Measurements from ENCODE around the gene UPB1. TPM values are rescaled to one million over a fixed set of nuclear protein-coding genes. Genes with fewer than 3 reads are reported as not detected.

Gene UPB1
- 0.09 and 0.11 TPM in 2 replicates for total RNA-seq

- DNase-seq (ENCODE audit: low spot score) = no peak
- H3K27ac Mint-ChIP-seq = no peak within 1 kb of the TSS
- intact Hi-C loops (cut with micrococcal nuclease) = no loop called here
- H3K4me1 Mint-ChIP-seq (ENCODE audit: low read depth) = peaks cover 4% of the 10 kb centered on the region
- no peaks in the 10 kb centered on the region for H3K36me3 Mint-ChIP-seq (ENCODE audit: low read depth)
- H3K4me3 Mint-ChIP-seq (ENCODE audit: low read depth) = no peak within 1 kb of the TSS
- H3K9me3 Mint-ChIP-seq = no peaks in the 10 kb centered on the region
- H3K27me3 Mint-ChIP-seq (ENCODE audit: low read depth) = peaks cover 59% of the 10 kb centered on the region
These were observed at the start of gene UPB1 for GRCh38 chr22:24494528-24495364. Gene UPB1, plus strand, starts transcription at chr22:24495332. Its CDS starts 72 bp downstream, at chr22:24495404.

GRCh38 chr22:24445481-24446259 is 49.5 kb upstream of the UPB1 start:
- H3K9me3 Mint-ChIP-seq = no peaks in the 10 kb centered on the region
- intact Hi-C loops (cut with micrococcal nuclease) = loop anchor here (5.0 kb wide), 1 partner anchor 42 kb away; no protein-coding TSS in a partner anchor
- H3K27me3 Mint-ChIP-seq (ENCODE audit: low read depth) = no peaks in the 10 kb centered on the region
- no peak overlapping the region for H3K4me3 Mint-ChIP-seq (ENCODE audit: low read depth)
- H3K27ac Mint-ChIP-seq = peak overlapping the region; percentile 30
- H3K4me1 Mint-ChIP-seq (ENCODE audit: low read depth) = peaks cover 38% of the 10 kb centered on the region
- peaks cover 36% of the 10 kb centered on the region for H3K36me3 Mint-ChIP-seq (ENCODE audit: low read depth)
- no peak for DNase-seq (ENCODE audit: low spot score)

- peaks cover 35% of the 10 kb centered on the region for H3K4me1 Mint-ChIP-seq (ENCODE audit: low read depth)
These were observed 48.9 kb upstream of the UPB1 start for GRCh38 chr22:24446260-24446611.

GRCh38 chr22:24450610-24451009 is 44.5 kb upstream of the UPB1 start:
- no peaks in the 10 kb centered on the region for H3K9me3 Mint-ChIP-seq
- DNase-seq (ENCODE audit: low spot score) = no peak
- no peak overlapping the region for H3K4me3 Mint-ChIP-seq (ENCODE audit: low read depth)
- no peaks in the 10 kb centered on the region for H3K36me3 Mint-ChIP-seq (ENCODE audit: low read depth)
- H3K27me3 Mint-ChIP-seq (ENCODE audit: low read depth) = no peaks in the 10 kb centered on the region
- peaks cover 16% of the 10 kb centered on the region for H3K4me1 Mint-ChIP-seq (ENCODE audit: low read depth)
- H3K27ac Mint-ChIP-seq = no peak overlapping the region
- intact Hi-C loops (cut with micrococcal nuclease) = no loop called here

More at GRCh38 chr22:24446260-24446611, 48.9 kb upstream of the UPB1 start:
- intact Hi-C loops (cut with micrococcal nuclease) = loop anchor here (5.0 kb wide), 1 partner anchor 41 kb away; no protein-coding TSS in a partner anchor
- no peak for DNase-seq (ENCODE audit: low spot score)
- H3K27me3 Mint-ChIP-seq (ENCODE audit: low read depth) = no peaks in the 10 kb centered on the region
- H3K9me3 Mint-ChIP-seq = no peaks in the 10 kb centered on the region
- H3K4me3 Mint-ChIP-seq (ENCODE audit: low read depth) = no peak overlapping the region
- H3K36me3 Mint-ChIP-seq (ENCODE audit: low read depth) = peaks cover 31% of the 10 kb centered on the region
- H3K27ac Mint-ChIP-seq = peak overlapping the region; percentile 26

- Mint-ChIP-seq H3K36me3 (ENCODE audit: low read depth) (no peaks in the 10 kb centered on the region), H3K4me3 (ENCODE audit: low read depth) (no peak overlapping the region), H3K9me3 (no peaks in the 10 kb centered on the region), H3K27ac (no peak overlapping the region), H3K27me3 (ENCODE audit: low read depth) (no peaks in the 10 kb centered on the region), H3K4me1 (ENCODE audit: low read depth) (peaks cover 11% of the 10 kb centered on the region)
- no peak for DNase-seq (ENCODE audit: low spot score)
- intact Hi-C loops (cut with micrococcal nuclease) = no loop called here
These were observed 44.0 kb upstream of the UPB1 start for GRCh38 chr22:24451162-24451561.

GRCh38 chr22:24453853-24454252 is 41.3 kb upstream of the UPB1 start:
- no peaks in the 10 kb centered on the region for H3K27me3 Mint-ChIP-seq (ENCODE audit: low read depth)
- intact Hi-C loops (cut with micrococcal nuclease) = no loop called here

GRCh38 chr22:24455039-24455438 is 40.1 kb upstream of the UPB1 start:
- intact Hi-C loops (cut with micrococcal nuclease) = no loop called here
- Mint-ChIP-seq H3K36me3 (ENCODE audit: low read depth) (no peaks in the 10 kb centered on the region), H3K4me3 (ENCODE audit: low read depth) (no peak overlapping the region), H3K27ac (no peak overlapping the region), H3K9me3 (no peaks in the 10 kb centered on the region), H3K4me1 (ENCODE audit: low read depth) (peaks cover 15% of the 10 kb centered on the region), H3K27me3 (ENCODE audit: low read depth) (no peaks in the 10 kb centered on the region)
- no peak for DNase-seq (ENCODE audit: low spot score)

More at GRCh38 chr22:24453853-24454252, 41.3 kb upstream of the UPB1 start:
- Mint-ChIP-seq H3K36me3 (ENCODE audit: low read depth) (no peaks in the 10 kb centered on the region), H3K9me3 (no peaks in the 10 kb centered on the region), H3K27ac (no peak overlapping the region), H3K4me3 (ENCODE audit: low read depth) (no peak overlapping the region), H3K4me1 (ENCODE audit: low read depth) (peaks cover 6% of the 10 kb centered on the region)
- no peak for DNase-seq (ENCODE audit: low spot score)

- intact Hi-C loops (cut with micrococcal nuclease) = no loop called here
- no peaks in the 10 kb centered on the region for H3K36me3 Mint-ChIP-seq (ENCODE audit: low read depth)
These were observed 39.2 kb upstream of the UPB1 start for GRCh38 chr22:24455751-24456426.

GRCh38 chr22:24457894-24458420 is 37.2 kb upstream of the UPB1 start:
- peaks cover 19% of the 10 kb centered on the region for H3K4me1 Mint-ChIP-seq (ENCODE audit: low read depth)
- H3K4me3 Mint-ChIP-seq (ENCODE audit: low read depth) = no peak overlapping the region
- no peak for DNase-seq (ENCODE audit: low spot score)
- H3K27me3 Mint-ChIP-seq (ENCODE audit: low read depth) = no peaks in the 10 kb centered on the region
- intact Hi-C loops (cut with micrococcal nuclease) = no loop called here
- H3K9me3 Mint-ChIP-seq = no peaks in the 10 kb centered on the region
- H3K27ac Mint-ChIP-seq = no peak overlapping the region
- H3K36me3 Mint-ChIP-seq (ENCODE audit: low read depth) = no peaks in the 10 kb centered on the region

More at GRCh38 chr22:24455751-24456426, 39.2 kb upstream of the UPB1 start:
- Mint-ChIP-seq H3K4me3 (ENCODE audit: low read depth) (no peak overlapping the region), H3K4me1 (ENCODE audit: low read depth) (peaks cover 18% of the 10 kb centered on the region), H3K27ac (no peak overlapping the region), H3K27me3 (ENCODE audit: low read depth) (no peaks in the 10 kb centered on the region), H3K9me3 (no peaks in the 10 kb centered on the region)
- DNase-seq (ENCODE audit: low spot score) = no peak

GRCh38 chr22:24459911-24460310 is 35.2 kb upstream of the UPB1 start:
- no peaks in the 10 kb centered on the region for H3K9me3 Mint-ChIP-seq
- no peaks in the 10 kb centered on the region for H3K36me3 Mint-ChIP-seq (ENCODE audit: low read depth)
- no peak overlapping the region for H3K4me3 Mint-ChIP-seq (ENCODE audit: low read depth)
- peaks cover 18% of the 10 kb centered on the region for H3K4me1 Mint-ChIP-seq (ENCODE audit: low read depth)
- intact Hi-C loops (cut with micrococcal nuclease) = loop anchor here (2.0 kb wide), 1 partner anchor 27 kb away; no protein-coding TSS in a partner anchor
- no peak overlapping the region for H3K27ac Mint-ChIP-seq
- H3K27me3 Mint-ChIP-seq (ENCODE audit: low read depth) = no peaks in the 10 kb centered on the region
- no peak for DNase-seq (ENCODE audit: low spot score)

- Mint-ChIP-seq H3K9me3 (no peaks in the 10 kb centered on the region), H3K27me3 (ENCODE audit: low read depth) (no peaks in the 10 kb centered on the region)
These were observed 34.6 kb upstream of the UPB1 start for GRCh38 chr22:24460418-24461089.

More at GRCh38 chr22:24460418-24461089, 34.6 kb upstream of the UPB1 start:
- Mint-ChIP-seq H3K36me3 (ENCODE audit: low read depth) (no peaks in the 10 kb centered on the region), H3K4me1 (ENCODE audit: low read depth) (peaks cover 21% of the 10 kb centered on the region), H3K27ac (no peak overlapping the region), H3K4me3 (ENCODE audit: low read depth) (no peak overlapping the region)
- no peak for DNase-seq (ENCODE audit: low spot score)
- intact Hi-C loops (cut with micrococcal nuclease) = loop anchor here (2.0 kb wide), 1 partner anchor 26 kb away; no protein-coding TSS in a partner anchor
